ENCODE results near the gene PPP1R26. TPM values are rescaled to one million over a fixed set of nuclear protein-coding genes. Genes with fewer than 3 reads are reported as not detected.

Gene PPP1R26
- total and polyA plus RNA-seq, 4 donors = 9.3 to 29.6 (median 18.3) TPM

GRCh38 chr9:135489188-135489906 is 9.8 kb downstream of the PPP1R26 start:
- Histone ChIP-seq H3K9me3 (ENCODE audit: control insufficient read depth in 4 of 4, insufficient read depth in 3 of 4, low read length in 3 of 4) (no peaks in the 10 kb centered on the region), H3K27me3 (ENCODE audit: control insufficient read depth in 3 of 3, insufficient read depth in 3 of 3, low read length in 2 of 3) (no peaks in the 10 kb centered on the region), H3K4me3 (no peak overlapping the region), H3K9ac (ENCODE audit: insufficient read depth in 1 of 2, low read length in 2 of 2) (no peak overlapping the region), H3K27ac (ENCODE audit: low read depth in 1 of 2, low read length in 1 of 2) (no peak overlapping the region), H3K4me1 (ENCODE audit: control insufficient read depth in 5 of 5, insufficient read depth in 5 of 5, low read length in 5 of 5) (no peaks in the 10 kb centered on the region), H3K36me3 (ENCODE audit: control insufficient read depth in 4 of 4, insufficient read depth in 4 of 4, low read length in 4 of 4) (peaks cover 0 to 41% (median 18%) of the 10 kb centered on the region in 4 donors)
- 90 to 92% methylated on average over 18 of the region's 18 CpGs for WGBS, 2 donors
- DNase-seq (no peak), ATAC-seq (ENCODE audit: insufficient read depth, low FRiP score) (no peak)
- TF ChIP-seq, protein P1, sequence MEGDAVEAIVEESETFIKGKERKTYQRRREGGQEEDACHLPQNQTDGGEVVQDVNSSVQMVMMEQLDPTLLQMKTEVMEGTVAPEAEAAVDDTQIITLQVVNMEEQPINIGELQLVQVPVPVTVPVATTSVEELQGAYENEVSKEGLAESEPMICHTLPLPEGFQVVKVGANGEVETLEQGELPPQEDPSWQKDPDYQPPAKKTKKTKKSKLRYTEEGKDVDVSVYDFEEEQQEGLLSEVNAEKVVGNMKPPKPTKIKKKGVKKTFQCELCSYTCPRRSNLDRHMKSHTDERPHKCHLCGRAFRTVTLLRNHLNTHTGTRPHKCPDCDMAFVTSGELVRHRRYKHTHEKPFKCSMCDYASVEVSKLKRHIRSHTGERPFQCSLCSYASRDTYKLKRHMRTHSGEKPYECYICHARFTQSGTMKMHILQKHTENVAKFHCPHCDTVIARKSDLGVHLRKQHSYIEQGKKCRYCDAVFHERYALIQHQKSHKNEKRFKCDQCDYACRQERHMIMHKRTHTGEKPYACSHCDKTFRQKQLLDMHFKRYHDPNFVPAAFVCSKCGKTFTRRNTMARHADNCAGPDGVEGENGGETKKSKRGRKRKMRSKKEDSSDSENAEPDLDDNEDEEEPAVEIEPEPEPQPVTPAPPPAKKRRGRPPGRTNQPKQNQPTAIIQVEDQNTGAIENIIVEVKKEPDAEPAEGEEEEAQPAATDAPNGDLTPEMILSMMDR (IDR thresholded peaks at IDR 0.05; ENCODE audit: control extremely low read depth, extremely low read depth) = no peak

DNA sequence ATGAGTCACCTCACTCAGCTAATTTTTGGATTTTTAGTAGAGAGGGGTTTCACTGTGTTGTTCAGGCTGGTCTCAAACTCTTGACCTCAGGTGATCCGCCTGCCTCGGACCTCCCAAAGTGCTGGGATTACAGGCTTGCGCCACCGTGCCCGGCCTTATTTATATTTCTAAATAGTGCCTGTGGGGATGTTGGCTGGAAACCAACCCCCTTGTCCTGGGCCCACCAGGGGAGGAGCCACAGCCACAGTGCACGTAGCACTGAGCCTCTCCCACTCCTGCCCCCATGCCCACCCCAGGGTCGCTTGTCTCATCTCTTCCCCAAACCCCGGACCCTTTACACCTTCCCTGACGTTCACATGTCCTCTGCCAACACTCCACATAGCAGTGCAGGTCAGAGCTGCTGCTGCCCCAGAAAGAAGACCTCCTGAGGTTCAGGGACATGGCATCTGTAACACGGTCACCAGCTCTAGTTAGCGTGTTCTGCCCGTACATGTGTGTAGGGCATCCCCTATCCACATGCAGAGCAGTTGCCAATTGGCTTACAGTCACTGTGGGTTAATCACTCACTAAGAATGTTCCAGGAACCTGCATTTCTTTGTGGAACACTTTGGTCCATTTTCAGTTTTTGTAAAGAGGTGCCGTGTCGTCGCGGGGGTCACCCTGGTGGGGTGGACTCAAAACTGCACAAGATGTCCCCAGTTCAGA is 10.7 kb downstream of the PPP1R26 start:
- TF ChIP-seq, protein P1 (IDR thresholded peaks at IDR 0.05; ENCODE audit: control extremely low read depth, extremely low read depth) = no peak
- H3K9ac ChIP-seq (ENCODE audit: insufficient read depth in 1 of 2, low read length in 2 of 2) = no peak overlapping the region
- no peak overlapping the region for H3K27ac ChIP-seq (ENCODE audit: low read depth in 1 of 2, low read length in 1 of 2)
- H3K27me3 ChIP-seq (ENCODE audit: control insufficient read depth in 3 of 3, insufficient read depth in 3 of 3, low read length in 2 of 3) = no peaks in the 10 kb centered on the region
- DNase-seq = no peak
- WGBS, 2 donors = 88 to 90% methylated on average over 16 of the region's 16 CpGs
- no peak for ATAC-seq (ENCODE audit: insufficient read depth, low FRiP score)
- no peaks in the 10 kb centered on the region for H3K4me1 ChIP-seq (ENCODE audit: control insufficient read depth in 5 of 5, insufficient read depth in 5 of 5, low read length in 5 of 5)
- H3K9me3 ChIP-seq (ENCODE audit: control insufficient read depth in 4 of 4, insufficient read depth in 3 of 4, low read length in 3 of 4) = no peaks in the 10 kb centered on the region
- H3K36me3 ChIP-seq (ENCODE audit: control insufficient read depth in 4 of 4, insufficient read depth in 4 of 4, low read length in 4 of 4) = peaks cover 0 to 31% (median 11%) of the 10 kb centered on the region in 4 donors
- H3K4me3 ChIP-seq = no peak overlapping the region

DNA sequence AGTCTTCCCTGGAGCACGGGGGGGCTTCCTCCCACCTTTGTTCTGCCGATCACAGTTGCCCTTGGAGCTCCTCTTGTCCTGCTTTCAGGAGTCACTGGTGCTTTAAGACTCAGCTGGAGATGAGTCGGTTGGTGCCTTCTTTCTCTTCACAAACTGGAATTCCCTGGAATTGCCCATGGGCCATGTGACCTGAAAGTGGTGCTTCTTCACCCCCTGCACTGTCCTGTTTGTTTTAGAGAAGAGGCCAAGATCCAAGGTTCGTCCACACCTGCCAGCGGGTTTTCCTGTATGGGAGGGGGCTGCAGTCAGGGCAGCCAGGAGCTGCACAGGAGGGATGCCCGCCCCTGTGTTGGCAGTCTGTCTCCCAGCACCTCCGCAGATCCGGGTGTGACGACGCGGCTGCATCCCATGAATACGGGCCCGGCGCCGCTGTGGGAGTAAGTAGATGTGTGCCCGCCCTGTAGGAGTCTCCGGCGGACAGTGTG is 11.4 kb downstream of the PPP1R26 start:
- no peaks in the 10 kb centered on the region for H3K27me3 ChIP-seq (ENCODE audit: control insufficient read depth in 3 of 3, insufficient read depth in 3 of 3, low read length in 2 of 3)
- DNase-seq (no peak), ATAC-seq (ENCODE audit: insufficient read depth, low FRiP score) (no peak)
- peaks cover 0 to 24% (median 6%) of the 10 kb centered on the region in 4 donors for H3K36me3 ChIP-seq (ENCODE audit: control insufficient read depth in 4 of 4, insufficient read depth in 4 of 4, low read length in 4 of 4)
- H3K27ac ChIP-seq (ENCODE audit: low read depth in 1 of 2, low read length in 1 of 2) = no peak overlapping the region
- H3K9me3 ChIP-seq (ENCODE audit: control insufficient read depth in 4 of 4, insufficient read depth in 3 of 4, low read length in 3 of 4) = no peaks in the 10 kb centered on the region
- TF ChIP-seq, protein P1 (IDR thresholded peaks at IDR 0.05; ENCODE audit: control extremely low read depth, extremely low read depth) = no peak
- 84 to 89% methylated on average over 18 of the region's 18 CpGs for WGBS, 2 donors
- H3K9ac ChIP-seq (ENCODE audit: insufficient read depth in 1 of 2, low read length in 2 of 2) = no peak overlapping the region
- H3K4me1 ChIP-seq (ENCODE audit: control insufficient read depth in 5 of 5, insufficient read depth in 5 of 5, low read length in 5 of 5) = no peaks in the 10 kb centered on the region
- no peak overlapping the region for H3K4me3 ChIP-seq

Data from lung (tissue), 12 donors.